Psoas muscle (tissue), 8 donors: ENCODE measurements around the gene TMEM252. TPM values are rescaled to one million over a fixed set of nuclear protein-coding genes. Genes with fewer than 3 reads are reported as not detected.
A peak's percentile ranks its signal among the peaks of the same experiment; 100 is the strongest.

Experiments
- ATAC-seq, 4 donors: fragments of 200-7000 bp; cut with Tn5 transposase; one replicate each; pipeline ENCODE4 v1.9.1; 2020; ENCODE audit warnings: moderate library complexity in 3 of 4, mild to moderate bottlenecking in 2 of 4
- DNase-seq, 2 donors: peaks; one replicate each; pipeline ENCODE4 v3.0.0-alpha.2; 2020
- H3K27ac ChIP-seq: fragments of 200-600 bp; one replicate; pipeline ENCODE4 v1.8.0; 2022
- H3K27me3 ChIP-seq, 3 donors: fragments of 200-600 bp in 1 of 3; one replicate each; pipeline versions ENCODE4 v1.6.1 to v1.8.0; 2013 to 2022; ENCODE audit warnings: low read length in 2 of 3, mild to moderate bottlenecking in 2 of 3, moderate library complexity in 1 of 3; ENCODE audit not compliant: insufficient read depth in 3 of 3
- H3K36me3 ChIP-seq, 2 donors: fragments of 200-600 bp in 1 of 2; one replicate each; pipeline versions ENCODE4 v1.6.1 to v1.8.0; 2013 to 2022; ENCODE audit warnings: low read depth in 1 of 2, mild to moderate bottlenecking in 1 of 2, moderate library complexity in 1 of 2; ENCODE audit not compliant: insufficient read depth in 1 of 2
- H3K4me1 ChIP-seq: fragments of 200-600 bp; one replicate; pipeline ENCODE4 v1.8.0; 2022
- H3K4me3 ChIP-seq: fragments of 200-600 bp; one replicate; pipeline ENCODE4 v1.8.0; 2022; ENCODE audit warnings: mild to moderate bottlenecking
- H3K9me3 ChIP-seq: fragments of 200-600 bp; one replicate; pipeline ENCODE4 v1.8.0; 2022
- WGBS, 3 donors: extraction: QIAGEN DNeasy Blood & Tissue Kit; methylation state at CpG; one replicate each; pipeline versions ENCODE4 v1.1.6 to v1.1.7; 2013; 5-methylcytosine and 5-hydroxymethylcytosine counted together
- intact Hi-C, 2 donors: fragments of 100-400 bp; cut with DNase I; formaldehyde crosslinking; loops; one replicate each; pipeline versions ENCODE4 v1.11.0 to v1.14.2; 2022
- polyA plus RNA-seq, 3 donors: library from polyadenylated mRNA; stranded (reverse); fragments of 200-250 nt; gene quantifications; one replicate each; pipeline ENCODE4 v1.2.3, GENCODE V29; 2013
- total RNA-seq, 4 donors: library from RNA; stranded (reverse); fragmentation: NEBNext Ultra II Directional in 2 of 4; extraction: Animal tissue kit (Norgen Biotek cat#: 25700) in 2 of 4; gene quantifications; one replicate each; pipeline versions ENCODE4 v1.2.1 to v1.2.4, GENCODE V29; 2021 to 2023
- TF ChIP-seq, protein P1 (sequence below): fragments of 200-600 bp; IDR thresholded peaks from one replicate; pipeline ENCODE4 v1.8.0; 2022; ENCODE audit warnings: antibody characterized with exemption
- donor health status: healthy with polysubstance abuse.
- donor health status: DM: no; HTN: no; CAD: no; lungs with moderate emphysema.
- donor health status: Bipolar disorder and iron deficiency.
- donor health status: healthy.
- donor health status: DM: yes; HTN: yes; CAD: no.
- donor health status: DM: no; HTN: no; CAD: no.
- donor health status: DM: no; HTN: no; CAD: no.
- donor health status: DM: yes; HTN: yes; CAD: no.

TMEM252 gene
- total and polyA plus RNA-seq, 7 donors, result not detected

DNA sequence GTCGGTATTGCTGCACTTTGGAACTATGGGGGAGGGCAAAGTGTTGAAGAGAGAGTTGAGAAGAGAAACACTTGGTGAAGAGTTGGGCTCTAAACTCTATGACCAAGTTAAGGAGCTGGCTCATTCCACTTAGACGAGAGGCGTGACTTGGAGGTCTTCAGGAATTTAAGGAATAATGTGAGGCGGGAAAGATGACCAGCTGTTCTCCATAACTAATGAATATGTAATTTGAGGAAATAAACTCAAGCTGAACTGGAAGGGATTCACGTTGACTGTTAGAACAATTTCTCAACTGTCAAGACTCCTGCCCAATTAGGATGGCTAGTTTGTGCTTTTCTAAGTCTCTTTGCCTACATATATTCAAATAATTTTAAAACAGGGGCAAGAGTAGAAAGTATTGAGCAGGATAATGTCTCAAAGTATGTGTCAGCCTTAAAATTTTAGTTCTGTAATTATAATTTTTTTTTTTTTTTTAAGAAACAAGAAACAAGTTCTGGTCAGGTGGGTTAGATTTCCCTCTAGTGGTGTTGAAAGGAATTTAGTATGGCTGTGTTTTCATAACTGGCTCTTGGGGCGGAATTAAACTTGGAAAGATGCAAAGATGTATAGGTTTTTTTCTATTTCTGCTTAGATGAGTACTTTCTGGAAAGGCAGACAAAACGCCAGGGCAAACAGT, 33.4 kb downstream of the TMEM252 start:
- TF ChIP-seq, protein P1, sequence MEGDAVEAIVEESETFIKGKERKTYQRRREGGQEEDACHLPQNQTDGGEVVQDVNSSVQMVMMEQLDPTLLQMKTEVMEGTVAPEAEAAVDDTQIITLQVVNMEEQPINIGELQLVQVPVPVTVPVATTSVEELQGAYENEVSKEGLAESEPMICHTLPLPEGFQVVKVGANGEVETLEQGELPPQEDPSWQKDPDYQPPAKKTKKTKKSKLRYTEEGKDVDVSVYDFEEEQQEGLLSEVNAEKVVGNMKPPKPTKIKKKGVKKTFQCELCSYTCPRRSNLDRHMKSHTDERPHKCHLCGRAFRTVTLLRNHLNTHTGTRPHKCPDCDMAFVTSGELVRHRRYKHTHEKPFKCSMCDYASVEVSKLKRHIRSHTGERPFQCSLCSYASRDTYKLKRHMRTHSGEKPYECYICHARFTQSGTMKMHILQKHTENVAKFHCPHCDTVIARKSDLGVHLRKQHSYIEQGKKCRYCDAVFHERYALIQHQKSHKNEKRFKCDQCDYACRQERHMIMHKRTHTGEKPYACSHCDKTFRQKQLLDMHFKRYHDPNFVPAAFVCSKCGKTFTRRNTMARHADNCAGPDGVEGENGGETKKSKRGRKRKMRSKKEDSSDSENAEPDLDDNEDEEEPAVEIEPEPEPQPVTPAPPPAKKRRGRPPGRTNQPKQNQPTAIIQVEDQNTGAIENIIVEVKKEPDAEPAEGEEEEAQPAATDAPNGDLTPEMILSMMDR, result peak; percentile 70
- no peak overlapping the region for H3K4me3 ChIP-seq
- no peak overlapping the region for H3K27ac ChIP-seq
- peak in 1 of 4 donors; percentile 80 for ATAC-seq
- no peak for DNase-seq
- no peaks in the 10 kb centered on the region for H3K27me3 ChIP-seq
- H3K4me1 ChIP-seq, result peaks cover 4% of the 10 kb centered on the region
- peaks cover 0 to 4% of the 10 kb centered on the region in 2 donors for H3K36me3 ChIP-seq
- WGBS, 3 donors, result 50 to 55% (median 52%) methylated on average over 7 of the region's 7 CpGs
- intact Hi-C loops, result no loop called here
- no peaks in the 10 kb centered on the region for H3K9me3 ChIP-seq

DNA sequence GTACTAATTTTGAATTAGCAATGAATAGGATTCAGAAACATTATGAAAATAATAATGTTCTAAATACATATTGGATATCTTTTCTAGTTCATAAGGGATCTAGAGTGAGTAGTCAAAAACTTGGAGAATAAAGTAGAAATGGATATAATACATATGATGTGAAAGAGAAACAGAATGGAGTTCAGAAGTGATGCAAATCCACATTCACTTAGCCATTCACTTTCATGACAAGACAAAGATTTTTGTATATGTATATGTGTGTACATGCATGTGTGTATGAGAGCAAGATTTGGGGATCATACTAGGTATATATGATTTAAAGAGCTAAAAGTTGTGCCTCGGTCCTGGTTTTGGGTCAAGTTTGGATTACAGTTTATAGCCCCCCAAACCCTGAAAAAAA, 34.1 kb downstream of the TMEM252 start:
- ATAC-seq, result no peak
- H3K4me1 ChIP-seq, result peaks cover 8% of the 10 kb centered on the region
- 91 to 100% (median 97%) methylated on average over 1 of the region's 1 CpG for WGBS, 3 donors
- no peaks in the 10 kb centered on the region for H3K9me3 ChIP-seq
- H3K36me3 ChIP-seq, result peaks cover 0 to 8% of the 10 kb centered on the region in 2 donors
- H3K27ac ChIP-seq, result no peak overlapping the region
- TF ChIP-seq, protein P1, result no peak
- intact Hi-C loops, result no loop called here
- no peak overlapping the region for H3K4me3 ChIP-seq
- DNase-seq, result no peak
- no peaks in the 10 kb centered on the region for H3K27me3 ChIP-seq

DNA sequence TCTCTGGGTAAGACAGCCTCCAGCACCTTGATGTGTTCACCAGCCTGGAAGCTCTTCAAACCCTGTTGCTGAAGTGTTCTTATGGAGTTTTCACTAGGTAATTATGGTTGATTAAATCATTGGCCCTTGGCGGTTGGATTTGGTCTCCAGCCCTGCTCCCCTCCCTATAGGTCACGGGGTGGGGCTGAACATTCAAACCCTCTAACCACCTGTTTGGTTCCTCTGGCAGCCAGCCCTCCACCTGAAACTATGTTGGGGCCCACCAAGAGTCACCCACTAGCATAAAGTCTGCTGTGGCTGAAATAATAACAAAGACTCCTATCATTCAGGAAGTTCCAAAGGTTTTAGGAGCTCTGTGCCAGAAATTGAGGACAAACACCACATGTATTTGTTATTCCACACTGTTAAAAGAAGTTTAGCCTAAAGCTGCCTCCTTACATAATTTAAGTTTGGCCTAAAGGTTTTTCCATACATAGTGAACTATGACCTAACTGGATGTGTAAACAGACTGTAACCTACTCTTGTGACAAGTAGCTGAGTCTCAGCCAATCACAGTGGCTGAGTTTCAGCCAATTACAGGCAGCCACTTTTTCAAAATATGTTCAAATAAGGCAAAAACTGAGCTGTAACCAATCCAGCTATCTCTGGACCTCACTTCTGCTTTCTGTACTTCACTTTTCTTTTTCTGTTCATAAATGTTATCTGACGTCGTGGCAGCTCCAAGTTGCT, 34.8 kb downstream of the TMEM252 start:
- no peak overlapping the region for H3K27ac ChIP-seq
- 60 to 67% (median 64%) methylated on average over 4 of the region's 4 CpGs for WGBS, 3 donors
- H3K4me3 ChIP-seq, result no peak overlapping the region
- peaks cover 15% of the 10 kb centered on the region for H3K4me1 ChIP-seq
- TF ChIP-seq, protein P1, result no peak
- DNase-seq (no peak), ATAC-seq (peak in 1 of 4 donors; percentile 14)
- H3K9me3 ChIP-seq, result no peaks in the 10 kb centered on the region
- H3K27me3 ChIP-seq, result no peaks in the 10 kb centered on the region
- intact Hi-C loops, result no loop called here
- peaks cover 0 to 16% of the 10 kb centered on the region in 2 donors for H3K36me3 ChIP-seq

DNA sequence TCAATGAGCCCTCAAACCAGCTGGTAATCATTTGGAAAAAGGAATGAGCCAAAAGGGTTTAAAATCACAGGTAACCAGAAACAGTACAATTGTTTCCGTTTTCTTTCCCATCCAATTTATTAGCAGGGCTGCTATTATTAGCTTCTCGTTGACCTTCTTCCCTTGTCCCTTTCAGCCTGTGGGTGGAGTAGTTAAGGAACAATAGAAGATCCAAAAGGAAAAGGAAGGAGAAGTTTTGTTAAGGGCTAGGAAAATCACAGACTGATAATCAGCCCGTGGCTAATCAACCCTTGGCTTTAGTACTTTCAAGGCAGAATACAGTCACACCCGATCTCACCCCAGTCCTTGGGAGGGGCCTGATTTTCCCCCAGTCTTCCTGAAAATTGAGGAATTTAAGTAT, 38.4 kb downstream of the TMEM252 start:
- DNase-seq, result no peak
- Histone ChIP-seq H3K36me3 (peaks cover 0 to 20% of the 10 kb centered on the region in 2 donors), H3K9me3 (no peaks in the 10 kb centered on the region), H3K4me3 (no peak overlapping the region), H3K27me3 (no peaks in the 10 kb centered on the region), H3K27ac (no peak overlapping the region), H3K4me1 (peaks cover 14% of the 10 kb centered on the region)
- intact Hi-C loops, result loop anchor here in 1 of 2 donors (5.0 kb wide), 1 partner anchor 60 kb away; no protein-coding TSS in a partner anchor
- no peak for ATAC-seq
- TF ChIP-seq, protein P1, result no peak
- WGBS, 3 donors, result 36 to 51% (median 40%) methylated on average over 4 of the region's 4 CpGs
